Mesendoderm (in vitro differentiated cells): ENCODE data around the gene MACC1. TPM values are rescaled to one million over a fixed set of nuclear protein-coding genes. Genes with fewer than 3 reads are reported as not detected.

Experiments
- DNase-seq: peaks from one replicate; pipeline ENCODE4 v3.0.0; 2013
- H2AK5ac ChIP-seq: 2 replicates; pipeline ENCODE4 v1.6.1; 2013; ENCODE audit warnings: low read length, inconsistent platforms
- H2BK120ac ChIP-seq: 2 replicates; pipeline ENCODE4 v1.6.1; 2013; ENCODE audit warnings: low read depth, mild to moderate bottlenecking, low read length, moderate library complexity, mixed read lengths
- H2BK15ac ChIP-seq: replicated peaks from 2 replicates; pipeline ENCODE4 v1.6.1; 2013; ENCODE audit warnings: low read depth, mild to moderate bottlenecking, moderate library complexity
- H2BK5ac ChIP-seq: 2 replicates; pipeline ENCODE4 v1.6.1; 2013; ENCODE audit warnings: low read length, inconsistent platforms
- H3K18ac ChIP-seq: 2 replicates; pipeline ENCODE4 v1.6.1; 2013; ENCODE audit warnings: mild to moderate bottlenecking, low read length, mixed read lengths
- H3K23ac ChIP-seq: one replicate; pipeline ENCODE4 v1.6.1; 2013; ENCODE audit warnings: low read length
- H3K27ac ChIP-seq: 2 replicates; pipeline ENCODE4 v1.5.1; 2013; ENCODE audit warnings: low read depth, mild to moderate bottlenecking, inconsistent platforms, low read length, moderate library complexity
- H3K27me3 ChIP-seq: 2 replicates; pipeline ENCODE4 v1.6.1; 2013; ENCODE audit warnings: low read length, control low read depth, mild to moderate bottlenecking, inconsistent platforms; ENCODE audit not compliant: insufficient read depth, poor library complexity
- H3K36me3 ChIP-seq: 2 replicates; pipeline ENCODE4 v1.6.1; 2013; ENCODE audit warnings: low read length, inconsistent platforms; ENCODE audit not compliant: control insufficient read depth, insufficient read depth
- H3K4ac ChIP-seq: one replicate; pipeline ENCODE4 v1.6.1; 2013; ENCODE audit warnings: low read depth, mild to moderate bottlenecking, low read length, moderate library complexity
- H3K4me1 ChIP-seq: 2 replicates; pipeline ENCODE4 v1.6.1; 2013; ENCODE audit warnings: low read depth, low read length, inconsistent platforms; ENCODE audit not compliant: control insufficient read depth
- H3K4me2 ChIP-seq: 2 replicates; pipeline ENCODE4 v1.6.1; 2013; ENCODE audit warnings: low read length
- H3K4me3 ChIP-seq: 2 replicates; pipeline ENCODE4 v1.5.1; 2013; ENCODE audit warnings: mild to moderate bottlenecking, low read length
- H3K56ac ChIP-seq: one replicate; pipeline ENCODE4 v1.6.1; 2013; ENCODE audit warnings: low read length
- H3K79me1 ChIP-seq: 2 replicates; pipeline ENCODE4 v1.6.1; 2013; ENCODE audit warnings: low read length, inconsistent platforms
- H3K79me2 ChIP-seq: 2 replicates; pipeline ENCODE4 v1.6.1; 2013; ENCODE audit warnings: mild to moderate bottlenecking, low read length; ENCODE audit not compliant: control insufficient read depth, insufficient read depth
- H3K9ac ChIP-seq: 2 replicates; pipeline ENCODE4 v1.6.1; 2013; ENCODE audit warnings: low read length, inconsistent platforms
- H4K5ac ChIP-seq: one replicate; pipeline ENCODE4 v1.6.1; 2013; ENCODE audit warnings: low read length
- H4K8ac ChIP-seq: one replicate; pipeline ENCODE4 v1.6.1; 2013; ENCODE audit warnings: low read depth, mild to moderate bottlenecking, control low read depth, low read length, moderate library complexity
- WGBS: extraction: QIAGEN DNeasy Blood & Tissue Kit; methylation state at CpG from one replicate; pipeline ENCODE4 v1.1.7; 2013; ENCODE audit warnings: low lambda C conversion rate, missing lambda C conversion rate; ENCODE audit not compliant: insufficient coverage; ENCODE audit errors: extremely low coverage; 5-methylcytosine and 5-hydroxymethylcytosine counted together
- polyA plus RNA-seq, 2 experiments: library from polyadenylated mRNA; stranded (reverse); fragments of 200-250 nt; gene quantifications; one replicate each; pipeline ENCODE4 v1.2.3, GENCODE V29; 2013

The MACC1 gene
- polyA plus RNA-seq (2013, experiment 1 of 2), result 3.8 TPM
- 4.1 TPM for polyA plus RNA-seq (2013, experiment 2 of 2)

DNA sequence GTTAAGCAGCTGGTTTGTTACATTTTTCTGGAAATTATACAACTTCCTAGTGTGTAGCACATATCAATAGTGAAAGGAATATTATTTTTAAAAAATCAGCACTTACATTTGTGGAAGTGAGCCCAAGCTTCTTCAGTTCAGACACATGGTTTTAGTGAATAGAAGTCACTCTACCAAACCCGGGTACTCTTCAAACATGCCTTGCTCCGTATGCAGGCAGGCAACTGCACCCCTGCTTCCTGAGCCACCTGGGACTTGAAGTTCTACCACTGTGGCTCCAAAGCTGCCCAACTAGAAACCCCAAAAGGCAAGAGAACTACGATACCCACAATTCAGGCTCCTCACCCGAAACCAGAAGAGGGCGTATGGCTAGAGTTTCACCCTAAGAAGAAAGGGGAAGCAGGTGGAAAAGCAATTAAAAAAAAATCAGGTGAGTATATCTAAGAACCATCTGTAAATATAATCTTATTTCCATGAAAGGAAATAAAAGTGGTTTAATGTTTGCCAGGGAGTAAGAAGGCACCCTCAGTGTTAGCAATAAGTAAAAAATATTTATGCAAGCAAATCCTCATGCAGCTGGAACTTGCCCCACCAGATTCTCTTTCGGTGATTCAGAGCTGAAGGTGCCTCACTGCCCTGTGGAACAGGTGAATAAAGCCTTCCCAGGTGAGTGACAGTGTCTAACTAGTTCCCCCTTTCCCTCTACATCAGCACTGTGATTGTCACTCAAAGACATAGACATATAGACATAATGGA, at the start of gene MACC1:
TSS of gene MACC1 (minus strand) at position 192 of the 756 bp plus-strand sequence. CDS start 55,522 bp downstream, outside the sequence.
- H3K79me1 ChIP-seq, result no peaks in the 10 kb centered on the region
- no CpG with 5 or more reads among the region's 6 CpGs for WGBS
- peak within 1 kb of the TSS; percentile 14 for H2BK120ac ChIP-seq
- no peak within 1 kb of the TSS for H3K4ac ChIP-seq
- H4K8ac ChIP-seq, result no peak within 1 kb of the TSS
- no peak within 1 kb of the TSS for H3K9ac ChIP-seq
- H4K5ac ChIP-seq, result no peak within 1 kb of the TSS
- H3K4me3 ChIP-seq, result no peak within 1 kb of the TSS
- no peak within 1 kb of the TSS for H2BK5ac ChIP-seq
- no peak within 1 kb of the TSS for H2AK5ac ChIP-seq
- H3K27ac ChIP-seq, result no peak within 1 kb of the TSS
- peak; percentile 89 for DNase-seq
- H3K36me3 ChIP-seq, result no peaks in the 10 kb centered on the region
- peak within 1 kb of the TSS; percentile 19 for H3K56ac ChIP-seq
- no peaks in the 10 kb centered on the region for H3K79me2 ChIP-seq
- no peaks in the 10 kb centered on the region for H3K27me3 ChIP-seq
- H3K23ac ChIP-seq, result no peak within 1 kb of the TSS
- H3K4me1 ChIP-seq, result peaks cover 9% of the 10 kb centered on the region
- no peak within 1 kb of the TSS for H2BK15ac ChIP-seq
- no peak within 1 kb of the TSS for H3K18ac ChIP-seq
- H3K4me2 ChIP-seq, result no peak within 1 kb of the TSS

DNA sequence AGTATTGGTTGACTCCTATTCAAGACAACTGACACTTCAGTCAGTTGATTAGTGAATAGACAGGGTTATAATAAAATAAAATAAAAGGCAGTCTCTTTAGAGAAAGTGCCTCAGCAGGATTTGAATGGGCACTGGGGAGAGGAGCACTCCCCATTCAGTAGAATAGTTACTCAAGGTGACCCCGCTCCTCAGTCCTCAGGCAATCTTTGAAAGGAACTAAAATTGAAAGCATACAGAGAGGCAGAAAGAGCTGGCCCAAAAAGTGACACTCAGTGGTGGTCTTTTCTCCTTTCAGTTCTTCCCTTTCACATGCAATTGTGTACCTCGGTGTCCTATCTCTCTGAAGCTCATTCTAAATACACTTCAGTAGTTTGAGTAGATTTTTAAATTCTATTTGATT, 47.4 kb upstream of the MACC1 start:
- Histone ChIP-seq H3K36me3 (no peaks in the 10 kb centered on the region), H2BK15ac (no peak overlapping the region), H3K18ac (no peak overlapping the region), H3K9ac (no peak overlapping the region), H3K27ac (no peak overlapping the region), H2BK120ac (no peak overlapping the region), H3K23ac (no peak overlapping the region), H4K8ac (no peak overlapping the region), H3K79me2 (no peaks in the 10 kb centered on the region), H3K4me2 (no peak overlapping the region), H4K5ac (no peak overlapping the region), H3K79me1 (no peaks in the 10 kb centered on the region), H3K4me3 (no peak overlapping the region), H3K4me1 (no peaks in the 10 kb centered on the region), H2BK5ac (no peak overlapping the region), H3K27me3 (no peaks in the 10 kb centered on the region), H3K4ac (no peak overlapping the region), H3K56ac (no peak overlapping the region), H2AK5ac (no peak overlapping the region)
- no CpG with 5 or more reads among the region's 2 CpGs for WGBS
- no peak for DNase-seq

- no CpG with 5 or more reads among the region's 1 CpG for WGBS
- Histone ChIP-seq H3K56ac (no peak overlapping the region), H3K4me2 (no peak overlapping the region), H2BK5ac (no peak overlapping the region), H2BK15ac (no peak overlapping the region), H3K9ac (no peak overlapping the region), H3K79me1 (no peaks in the 10 kb centered on the region), H3K18ac (no peak overlapping the region), H4K5ac (no peak overlapping the region), H3K27me3 (no peaks in the 10 kb centered on the region), H2BK120ac (no peak overlapping the region), H3K27ac (no peak overlapping the region), H2AK5ac (no peak overlapping the region), H3K4me1 (no peaks in the 10 kb centered on the region), H3K79me2 (no peaks in the 10 kb centered on the region), H3K4me3 (no peak overlapping the region), H3K4ac (no peak overlapping the region), H3K23ac (no peak overlapping the region), H3K36me3 (no peaks in the 10 kb centered on the region), H4K8ac (no peak overlapping the region)
- no peak for DNase-seq
Observed at GRCh38 chr7:20260223-20260622, 43.0 kb upstream of the MACC1 start.

- no peak overlapping the region for H2BK15ac ChIP-seq
- no peak overlapping the region for H3K18ac ChIP-seq
- no peak for DNase-seq
- H4K8ac ChIP-seq, result no peak overlapping the region
- H2BK5ac ChIP-seq, result no peak overlapping the region
- no peak overlapping the region for H3K9ac ChIP-seq
- no peak overlapping the region for H3K23ac ChIP-seq
- no peaks in the 10 kb centered on the region for H3K79me1 ChIP-seq
- H3K56ac ChIP-seq, result no peak overlapping the region
- H3K4me3 ChIP-seq, result no peak overlapping the region
- H3K36me3 ChIP-seq, result no peaks in the 10 kb centered on the region
- H3K27me3 ChIP-seq, result no peaks in the 10 kb centered on the region
- H3K79me2 ChIP-seq, result no peaks in the 10 kb centered on the region
- H3K4me1 ChIP-seq, result no peaks in the 10 kb centered on the region
- H2BK120ac ChIP-seq, result no peak overlapping the region
- H3K27ac ChIP-seq, result no peak overlapping the region
- no peak overlapping the region for H2AK5ac ChIP-seq
- no peak overlapping the region for H3K4ac ChIP-seq
- H4K5ac ChIP-seq, result no peak overlapping the region
- no peak overlapping the region for H3K4me2 ChIP-seq
Observed at GRCh38 chr7:20257212-20257611, 40.0 kb upstream of the MACC1 start.

- Histone ChIP-seq H4K5ac (no peak overlapping the region), H3K79me1 (no peaks in the 10 kb centered on the region), H3K56ac (no peak overlapping the region), H3K27me3 (no peaks in the 10 kb centered on the region), H2BK120ac (no peak overlapping the region), H3K4me1 (no peaks in the 10 kb centered on the region), H3K4ac (no peak overlapping the region), H3K4me2 (no peak overlapping the region), H2BK5ac (no peak overlapping the region), H3K36me3 (no peaks in the 10 kb centered on the region), H3K18ac (no peak overlapping the region), H2BK15ac (no peak overlapping the region), H4K8ac (no peak overlapping the region), H3K23ac (no peak overlapping the region), H3K4me3 (no peak overlapping the region), H2AK5ac (no peak overlapping the region), H3K79me2 (no peaks in the 10 kb centered on the region), H3K27ac (no peak overlapping the region), H3K9ac (no peak overlapping the region)
- no CpG with 5 or more reads among the region's 1 CpG for WGBS
- DNase-seq, result no peak
Observed at GRCh38 chr7:20249920-20250319, 32.7 kb upstream of the MACC1 start.

GRCh38 chr7:20249376-20249775, 32.2 kb upstream of the MACC1 start:
- WGBS, result no CpG with 5 or more reads among the region's 4 CpGs
- H3K9ac ChIP-seq, result no peak overlapping the region
- H2BK15ac ChIP-seq, result no peak overlapping the region
- H2AK5ac ChIP-seq, result no peak overlapping the region
- H3K27ac ChIP-seq, result no peak overlapping the region
- H3K18ac ChIP-seq, result no peak overlapping the region
- no peak overlapping the region for H4K8ac ChIP-seq
- no peak overlapping the region for H4K5ac ChIP-seq
- no peaks in the 10 kb centered on the region for H3K79me1 ChIP-seq
- H2BK5ac ChIP-seq, result no peak overlapping the region
- no peak overlapping the region for H2BK120ac ChIP-seq
- H3K79me2 ChIP-seq, result no peaks in the 10 kb centered on the region
- no peak overlapping the region for H3K4me2 ChIP-seq
- no peak overlapping the region for H3K56ac ChIP-seq
- no peaks in the 10 kb centered on the region for H3K4me1 ChIP-seq
- H3K4ac ChIP-seq, result no peak overlapping the region
- H3K36me3 ChIP-seq, result no peaks in the 10 kb centered on the region
- DNase-seq, result no peak
- H3K4me3 ChIP-seq, result no peak overlapping the region
- H3K23ac ChIP-seq, result no peak overlapping the region
- no peaks in the 10 kb centered on the region for H3K27me3 ChIP-seq
